Adrenal gland (tissue), 5 donors: ENCODE results near the gene ERRFI1.

Experiments
- POLR2A ChIP-seq, 2 donors: fragments of 450-650 bp; IDR thresholded peaks; one replicate each; pipeline ENCODE4 v1.6.1; 2017; ENCODE audit warnings: antibody characterized with exemption in 2 of 2, mild to moderate bottlenecking in 2 of 2, moderate library complexity in 1 of 2
- TF ChIP-seq, protein P1 (sequence below), 6 experiments: fragments of 450-650 bp in 4 of 6; fragments of 200-600 bp in 2 of 6; sonication (generic) in 1 of 6; IDR thresholded peaks; 1 replicate in 5 of 6; 2 replicates in 1 of 6; pipeline versions ENCODE4 v1.5.1 to v1.8.0; 2016 to 2021; ENCODE audit warnings: antibody characterized with exemption in 6 of 6, mild to moderate bottlenecking in 2 of 6, moderate library complexity in 1 of 6
- donor health status: DM: no; HTN: no; CAD: no.

DNA sequence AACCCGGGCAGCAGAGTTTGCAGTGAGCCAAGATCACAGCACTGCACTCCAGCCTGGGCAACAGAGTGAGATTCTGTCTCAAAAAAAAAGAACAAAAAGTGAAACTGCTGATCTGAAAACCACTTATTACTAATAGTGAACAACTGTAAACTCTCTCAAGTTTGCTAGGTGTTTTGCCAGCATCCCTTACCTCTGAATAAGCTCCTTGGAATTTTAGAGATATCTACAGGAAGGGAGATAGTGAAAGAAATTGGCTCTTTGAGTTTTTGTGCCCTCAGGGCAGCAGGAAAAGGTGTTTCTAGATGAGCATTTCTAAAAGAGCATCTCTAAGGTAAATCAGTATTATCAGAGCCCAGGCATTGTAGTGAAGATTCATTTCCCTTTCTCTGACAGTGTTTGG is 37.5 kb downstream of the ERRFI1 start:
- TF ChIP-seq, protein P1, sequence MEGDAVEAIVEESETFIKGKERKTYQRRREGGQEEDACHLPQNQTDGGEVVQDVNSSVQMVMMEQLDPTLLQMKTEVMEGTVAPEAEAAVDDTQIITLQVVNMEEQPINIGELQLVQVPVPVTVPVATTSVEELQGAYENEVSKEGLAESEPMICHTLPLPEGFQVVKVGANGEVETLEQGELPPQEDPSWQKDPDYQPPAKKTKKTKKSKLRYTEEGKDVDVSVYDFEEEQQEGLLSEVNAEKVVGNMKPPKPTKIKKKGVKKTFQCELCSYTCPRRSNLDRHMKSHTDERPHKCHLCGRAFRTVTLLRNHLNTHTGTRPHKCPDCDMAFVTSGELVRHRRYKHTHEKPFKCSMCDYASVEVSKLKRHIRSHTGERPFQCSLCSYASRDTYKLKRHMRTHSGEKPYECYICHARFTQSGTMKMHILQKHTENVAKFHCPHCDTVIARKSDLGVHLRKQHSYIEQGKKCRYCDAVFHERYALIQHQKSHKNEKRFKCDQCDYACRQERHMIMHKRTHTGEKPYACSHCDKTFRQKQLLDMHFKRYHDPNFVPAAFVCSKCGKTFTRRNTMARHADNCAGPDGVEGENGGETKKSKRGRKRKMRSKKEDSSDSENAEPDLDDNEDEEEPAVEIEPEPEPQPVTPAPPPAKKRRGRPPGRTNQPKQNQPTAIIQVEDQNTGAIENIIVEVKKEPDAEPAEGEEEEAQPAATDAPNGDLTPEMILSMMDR (IDR thresholded peaks at IDR 0.05), result no peak
- no peak for TF ChIP-seq POLR2A (IDR thresholded peaks at IDR 0.05)
